ENCODE results near the gene DAPP1.

Gene DAPP1

DNA sequence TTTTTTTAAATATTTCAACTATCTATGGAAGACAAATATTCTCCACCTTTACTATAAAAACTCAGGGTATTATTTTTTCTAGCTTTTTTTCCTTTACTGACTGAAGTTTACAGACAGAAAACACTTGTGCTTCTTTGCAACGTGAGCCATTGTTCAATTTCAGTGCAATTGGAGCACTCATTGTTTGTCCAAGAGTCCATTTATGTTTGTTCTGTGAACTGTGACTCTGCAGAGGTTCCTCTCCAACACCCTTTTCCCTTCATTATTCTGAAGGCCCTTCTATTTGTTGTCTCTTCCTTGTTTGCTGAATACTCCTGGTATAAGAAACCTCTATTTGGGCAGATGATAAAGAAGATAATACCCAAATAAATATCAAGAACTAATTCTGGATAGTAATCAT lies 37.4 kb downstream of the DAPP1 start:
- DNase-seq (ENCODE audit: low read depth in 2 of 2) = no peak

DNA sequence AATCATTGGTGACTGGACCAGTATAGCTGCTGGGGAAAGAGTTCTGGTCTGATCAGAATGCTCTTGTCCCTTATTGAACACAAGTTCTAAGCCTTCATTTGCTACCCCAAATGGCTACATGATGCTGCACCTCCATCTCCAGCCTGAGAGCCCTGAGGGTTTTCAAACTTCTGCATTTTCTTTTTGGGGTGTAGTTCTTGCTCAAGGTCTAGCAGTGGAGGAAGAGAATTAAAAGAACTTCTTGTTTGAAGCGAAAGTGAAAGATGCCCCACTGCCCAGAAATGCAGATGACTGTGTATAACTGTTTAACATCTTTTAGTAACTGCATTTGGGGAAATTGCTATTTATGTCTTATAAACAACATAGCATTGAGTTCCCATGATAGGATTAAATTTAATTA lies 39.1 kb downstream of the DAPP1 start:
- no peak for DNase-seq (ENCODE audit: low read depth in 2 of 2)

DNA sequence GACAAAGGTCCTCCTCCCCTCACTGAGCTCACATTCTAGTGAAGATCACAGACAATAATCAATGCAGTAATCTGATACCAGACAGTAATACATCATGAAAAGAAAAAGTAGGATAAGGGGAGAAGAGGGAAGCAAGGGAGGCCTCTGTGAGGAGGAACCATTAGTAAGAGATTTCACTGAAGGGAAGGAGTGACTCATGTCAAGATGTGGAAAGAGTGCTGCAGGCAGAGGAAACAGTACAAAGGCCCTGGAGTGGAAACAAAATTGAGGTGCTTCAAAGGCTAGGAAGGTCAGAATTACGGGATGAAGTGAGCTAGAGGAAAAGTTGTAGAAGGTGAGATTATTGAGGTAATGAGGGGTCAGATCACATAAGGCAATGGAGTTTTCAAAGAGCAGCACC lies 39.5 kb downstream of the DAPP1 start:
- DNase-seq (ENCODE audit: low read depth in 2 of 2) = no peak

DNA sequence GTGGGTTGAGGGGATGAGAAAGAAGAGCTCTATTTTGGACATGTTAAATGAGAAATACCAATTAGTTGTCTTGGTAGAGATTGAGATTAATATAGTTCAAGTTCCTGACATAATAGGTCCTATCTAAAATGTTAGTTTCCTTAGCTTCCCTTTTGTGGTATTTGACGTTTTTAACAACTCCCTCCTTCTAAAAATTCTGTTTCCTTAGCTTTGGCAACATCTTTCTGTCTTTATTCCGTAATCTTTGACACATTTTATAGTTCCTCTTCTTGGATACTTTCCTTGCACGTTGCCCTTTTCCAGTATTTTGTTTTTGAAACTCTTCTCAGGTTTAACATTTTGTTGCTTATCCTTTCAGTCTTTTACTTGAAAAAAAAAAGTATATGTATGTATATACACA lies 40.7 kb downstream of the DAPP1 start:
- no peak for DNase-seq (ENCODE audit: low read depth in 2 of 2)

DNA sequence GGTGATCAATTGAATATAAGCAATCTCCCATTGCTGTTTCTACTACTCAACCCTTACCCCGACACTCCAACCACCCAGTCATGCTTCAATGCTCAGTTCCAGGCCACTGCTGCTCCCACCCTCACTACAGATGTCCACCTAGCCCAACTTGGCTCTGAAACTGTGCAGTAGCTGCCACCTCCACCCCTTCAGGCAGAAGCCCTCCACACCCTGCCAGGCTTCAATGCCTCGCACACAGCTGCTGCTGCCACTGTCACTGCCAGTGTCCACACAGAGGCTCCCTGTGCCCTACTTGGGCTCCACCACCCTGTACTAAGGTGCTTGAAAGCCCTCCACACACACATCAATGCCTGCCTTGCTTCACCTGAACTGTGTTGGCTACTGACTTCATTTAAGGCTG lies 43.0 kb downstream of the DAPP1 start:
- no peak for DNase-seq (ENCODE audit: low read depth in 2 of 2)

DNA sequence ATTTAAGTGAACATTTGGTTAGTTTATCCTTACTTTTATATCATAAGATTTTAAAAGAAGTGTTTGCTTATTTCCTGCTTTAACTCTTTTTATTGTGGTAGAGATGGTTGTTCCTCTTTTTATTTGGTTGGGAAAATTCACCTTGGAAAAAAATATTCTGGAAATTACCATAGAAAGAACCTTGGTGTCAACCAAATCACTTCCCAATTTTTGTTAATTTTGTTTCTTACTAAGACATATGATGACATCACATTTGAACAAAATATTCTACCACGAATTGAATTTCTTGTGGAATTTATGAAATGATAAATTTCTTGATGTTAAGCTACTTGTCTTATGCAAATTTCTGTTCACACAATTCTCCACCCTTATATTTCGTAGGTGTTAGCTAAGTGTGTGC lies 43.9 kb downstream of the DAPP1 start:
- no peak for DNase-seq (ENCODE audit: low read depth in 2 of 2)

DNA sequence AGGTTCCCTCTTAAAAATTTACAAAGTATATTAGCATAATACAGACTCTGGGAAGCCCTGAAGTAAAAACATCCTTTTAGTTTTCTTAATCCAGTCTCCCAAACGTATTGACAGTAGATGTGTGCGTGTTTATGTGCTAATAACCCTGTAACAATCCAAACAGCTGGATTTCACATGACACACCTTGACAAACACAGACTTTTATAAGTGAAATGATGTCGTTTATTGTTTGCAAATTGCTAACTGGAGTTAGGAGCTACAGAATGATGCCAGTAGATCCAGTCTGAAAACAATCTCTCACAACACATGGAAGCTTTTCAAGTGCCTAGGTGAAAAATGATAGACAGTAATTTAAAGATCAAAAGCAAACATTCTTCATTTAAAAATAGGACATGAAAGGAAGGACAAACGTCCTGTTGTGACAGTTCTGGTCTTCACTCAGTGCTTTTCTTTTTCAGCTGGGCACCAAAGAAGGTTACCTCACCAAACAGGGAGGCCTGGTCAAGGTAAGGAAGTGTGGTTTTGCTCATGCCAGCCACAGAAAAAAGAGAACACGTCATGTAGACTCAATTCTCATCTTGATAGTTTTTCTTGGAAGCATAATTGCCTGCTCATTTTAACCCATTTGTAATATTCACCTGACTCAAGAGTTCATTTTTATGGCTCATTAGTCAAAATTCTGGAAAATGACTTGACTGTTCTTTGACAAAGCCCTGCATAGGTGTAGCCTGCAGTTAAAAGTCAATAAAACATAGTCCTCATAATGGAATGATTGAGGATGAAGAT lies 44.7 kb downstream of the DAPP1 start:
- DNase-seq (ENCODE audit: low read depth in 2 of 2) = no peak

DNA sequence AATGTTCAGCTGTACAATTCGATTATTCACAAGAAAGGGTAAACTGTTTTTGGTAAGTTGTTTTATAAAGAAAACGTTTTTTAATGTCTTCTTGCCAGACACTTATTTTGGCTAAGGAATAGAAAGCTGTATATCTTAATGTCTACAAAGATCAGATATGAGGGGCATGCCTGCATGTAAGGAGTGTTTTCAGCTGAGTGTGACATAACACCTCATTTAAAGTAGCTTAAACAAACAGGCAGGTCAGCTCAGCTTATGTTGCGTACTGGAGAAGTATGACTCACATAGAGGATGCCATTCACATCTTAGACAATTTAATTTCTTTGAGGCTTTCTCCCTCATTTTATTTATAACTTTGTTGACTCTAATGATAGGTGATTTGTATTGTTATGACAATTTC lies 47.2 kb downstream of the DAPP1 start:
- DNase-seq (ENCODE audit: low read depth in 2 of 2) = no peak

DNA sequence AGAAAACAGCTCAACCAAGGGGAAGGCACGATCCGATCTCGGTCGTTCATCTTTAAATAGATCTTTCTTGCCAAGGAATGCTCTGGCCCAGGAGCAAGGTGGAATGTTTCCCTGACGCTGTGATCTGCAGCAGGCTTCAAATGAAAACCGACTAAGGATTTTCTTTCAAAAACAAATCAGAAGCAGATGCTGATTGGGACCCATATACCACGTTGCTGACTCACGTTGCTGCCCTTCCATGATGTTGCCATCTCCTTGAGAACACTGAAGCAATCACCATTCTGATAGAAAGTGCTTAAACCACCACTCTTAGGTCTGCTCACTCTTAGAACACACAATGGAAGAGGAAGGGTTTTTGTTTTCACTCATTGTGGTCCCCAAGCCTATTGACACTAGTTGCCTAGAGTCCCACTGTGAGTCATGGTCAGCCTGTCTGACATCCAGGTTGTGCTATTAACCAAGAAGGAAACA lies 51.5 kb downstream of the DAPP1 start:
- DNase-seq (ENCODE audit: low read depth in 2 of 2) = no peak

DNA sequence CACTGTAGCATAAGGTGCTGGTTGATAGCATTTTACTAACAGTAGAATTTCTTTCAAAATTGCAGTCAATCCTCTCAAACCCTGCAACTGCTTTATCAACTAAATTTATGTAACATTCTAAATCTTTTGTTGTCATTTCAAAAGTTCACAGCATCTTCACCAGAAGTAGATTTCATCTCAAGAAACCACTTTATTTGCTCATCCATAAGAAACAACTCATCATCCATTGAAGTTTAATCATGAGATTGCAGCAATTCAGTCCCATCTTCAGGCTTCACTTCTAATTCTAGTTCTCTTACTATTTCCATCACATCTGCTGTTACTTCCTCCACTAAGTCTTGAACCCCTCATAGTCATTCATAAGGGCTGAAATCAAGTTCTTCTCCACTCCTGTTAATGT lies 55.9 kb downstream of the DAPP1 start:
- DNase-seq (ENCODE audit: low read depth in 2 of 2) = no peak

DNA sequence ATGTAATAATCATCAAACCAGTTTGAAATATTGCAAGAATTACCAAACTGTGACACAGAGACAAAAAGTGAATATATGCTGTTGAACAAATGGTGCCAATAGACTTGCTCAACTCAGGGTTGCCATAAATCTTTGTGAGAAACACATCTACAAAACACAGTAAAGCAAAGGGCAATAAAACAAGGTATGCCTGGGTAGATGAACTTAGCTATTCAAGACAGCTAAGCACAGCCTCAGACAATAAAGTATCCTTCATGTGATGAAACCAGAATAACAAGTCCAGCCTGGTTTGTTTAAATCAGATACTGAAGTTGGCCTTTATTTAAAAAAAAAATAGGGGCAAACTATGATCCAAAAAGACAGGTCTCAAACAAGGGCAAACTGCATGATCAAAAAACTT lies 58.4 kb downstream of the DAPP1 start:
- no peak for DNase-seq (ENCODE audit: low read depth in 2 of 2)

DNA sequence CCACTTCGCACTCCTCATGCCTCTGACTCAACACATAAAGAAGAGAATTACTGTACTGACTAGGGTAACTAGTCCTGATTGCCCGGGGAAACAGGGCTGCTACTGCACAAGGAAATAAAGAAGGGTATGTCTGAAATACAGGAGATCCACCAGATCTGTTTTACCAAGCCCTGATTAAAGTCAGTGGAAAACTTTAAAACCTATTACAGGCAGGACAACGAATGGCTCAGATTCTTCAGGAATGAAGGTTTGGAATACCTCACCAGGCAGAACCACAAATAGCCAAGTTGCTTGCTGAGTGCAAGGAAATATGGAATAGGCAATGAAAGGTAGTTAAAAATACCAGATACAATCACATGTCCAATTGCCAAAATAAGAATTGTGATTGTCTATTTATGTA lies 60.3 kb downstream of the DAPP1 start:
- DNase-seq (ENCODE audit: low read depth in 2 of 2) = no peak

DNA sequence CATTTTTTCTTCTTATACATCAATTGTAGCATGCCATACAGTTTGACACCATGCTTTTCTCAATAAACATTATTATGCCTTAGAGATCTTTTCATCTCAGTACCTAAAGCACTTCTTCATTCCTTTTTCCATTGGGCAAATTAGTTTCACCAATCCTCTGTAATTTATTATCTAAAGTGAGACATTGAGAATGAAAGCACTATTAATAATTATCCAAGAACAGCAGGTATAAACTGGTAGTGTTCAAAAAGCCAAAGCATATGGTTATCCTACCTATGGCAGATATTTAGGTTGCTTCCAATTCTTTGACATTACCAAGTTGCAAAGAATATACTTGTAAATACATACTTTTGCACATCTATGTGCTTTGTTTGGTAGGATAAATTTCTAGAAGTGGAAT lies 62.0 kb downstream of the DAPP1 start:
- no peak for DNase-seq (ENCODE audit: low read depth in 2 of 2)

DNA sequence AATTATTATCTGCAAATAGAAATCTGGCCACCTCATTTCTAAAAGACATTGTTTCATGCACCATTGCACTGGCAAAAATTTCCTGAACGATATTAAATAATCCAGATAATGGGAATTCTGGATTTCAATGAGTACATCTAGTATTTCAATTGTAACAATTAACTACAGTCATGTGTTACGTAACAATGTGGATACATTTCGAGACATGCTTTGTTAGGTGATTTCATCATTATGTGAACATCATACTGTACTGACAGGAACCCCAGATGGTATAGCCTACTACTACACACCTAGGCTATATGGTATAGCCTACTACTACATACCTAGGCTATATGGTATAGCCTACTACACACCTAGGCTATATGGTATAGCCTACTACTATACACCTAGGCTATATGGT lies 62.8 kb downstream of the DAPP1 start:
- no peak for DNase-seq (ENCODE audit: low read depth in 2 of 2)

DNA sequence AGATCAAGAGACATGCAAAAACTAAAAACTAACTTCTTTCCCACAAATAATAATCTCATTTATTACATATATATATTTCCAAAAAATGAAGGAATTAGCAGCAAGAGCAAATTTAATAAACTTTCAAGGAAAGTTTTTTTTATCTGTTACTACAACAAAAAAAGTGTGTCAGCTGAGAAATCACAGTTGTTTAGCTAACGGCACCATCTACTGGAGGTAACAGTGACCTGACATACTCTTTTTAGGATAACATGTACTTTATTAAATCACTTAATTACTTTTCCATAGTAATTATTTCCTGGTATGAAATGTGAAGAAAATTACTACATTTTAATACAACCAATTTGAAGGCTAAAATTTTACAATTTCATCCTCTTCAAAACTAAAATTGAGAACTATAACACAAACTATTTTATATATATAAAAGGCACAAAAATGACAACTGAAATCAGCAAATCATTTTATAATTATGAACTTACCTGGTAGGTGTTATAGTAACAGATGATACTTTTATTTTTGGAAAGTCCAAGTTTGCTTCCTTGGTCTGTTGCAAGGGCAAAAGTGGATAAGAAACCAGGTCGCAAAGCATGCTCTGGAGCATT lies 68.5 kb downstream of the DAPP1 start:
- no peak for DNase-seq (ENCODE audit: low read depth in 2 of 2)

DNA sequence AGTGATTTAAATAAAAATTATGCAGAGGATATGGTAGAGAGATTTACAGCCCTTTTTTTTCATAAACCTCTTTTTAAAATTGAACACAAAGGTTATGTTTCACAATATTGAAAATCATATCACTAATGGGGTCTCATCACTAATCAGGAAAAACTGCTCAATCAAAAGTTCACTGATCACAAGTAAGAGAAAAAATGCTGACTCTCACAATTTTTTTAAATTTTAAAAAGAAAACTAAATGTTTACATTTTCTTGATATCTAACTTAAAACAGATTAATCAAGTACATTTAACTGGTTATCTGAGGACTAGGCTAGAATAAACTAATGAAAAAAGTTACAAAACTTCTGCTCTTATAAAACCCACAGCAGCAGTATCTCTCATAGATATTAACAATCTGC lies 69.1 kb downstream of the DAPP1 start:
- DNase-seq (ENCODE audit: low read depth in 2 of 2) = no peak

DNA sequence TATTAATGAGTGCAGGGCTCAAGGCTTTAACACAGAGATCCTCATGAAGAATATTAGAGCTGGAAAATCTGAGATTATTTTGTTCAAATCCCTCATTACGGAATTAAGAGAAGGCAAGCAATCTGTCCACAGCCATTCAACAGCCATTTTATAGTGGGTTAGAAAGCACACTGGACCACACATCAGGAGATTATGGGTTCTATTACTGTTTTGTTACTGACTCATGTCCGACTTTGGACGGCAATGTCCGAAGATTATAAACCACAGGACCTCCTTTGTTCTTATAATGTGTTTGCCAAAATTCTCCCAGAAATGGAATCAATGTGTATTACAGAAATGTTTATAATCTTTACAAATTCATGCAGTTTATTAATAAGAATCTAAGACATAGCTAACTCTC lies 69.5 kb downstream of the DAPP1 start:
- DNase-seq (ENCODE audit: low read depth in 2 of 2) = no peak

DNA sequence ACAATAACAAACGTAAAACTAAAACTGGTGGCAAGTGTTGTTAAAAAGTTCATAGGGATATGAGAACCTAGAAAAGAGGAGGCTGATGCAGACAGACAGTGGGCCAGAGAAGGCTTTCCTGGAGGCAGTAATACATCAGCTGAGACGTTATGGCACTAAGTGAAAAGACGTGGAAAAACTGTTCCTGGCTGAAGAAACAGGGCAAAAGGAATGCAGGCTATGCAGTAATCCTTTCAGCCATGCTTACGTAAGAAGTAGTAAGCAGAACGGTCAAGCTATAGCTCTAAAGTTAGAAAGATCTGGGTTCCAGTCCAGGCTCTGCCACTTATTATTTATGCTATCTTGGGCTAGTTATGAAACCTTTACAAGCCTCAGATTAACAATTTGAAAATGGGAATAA lies 71.2 kb downstream of the DAPP1 start:
- no peak for DNase-seq (ENCODE audit: low read depth in 2 of 2)

DNA sequence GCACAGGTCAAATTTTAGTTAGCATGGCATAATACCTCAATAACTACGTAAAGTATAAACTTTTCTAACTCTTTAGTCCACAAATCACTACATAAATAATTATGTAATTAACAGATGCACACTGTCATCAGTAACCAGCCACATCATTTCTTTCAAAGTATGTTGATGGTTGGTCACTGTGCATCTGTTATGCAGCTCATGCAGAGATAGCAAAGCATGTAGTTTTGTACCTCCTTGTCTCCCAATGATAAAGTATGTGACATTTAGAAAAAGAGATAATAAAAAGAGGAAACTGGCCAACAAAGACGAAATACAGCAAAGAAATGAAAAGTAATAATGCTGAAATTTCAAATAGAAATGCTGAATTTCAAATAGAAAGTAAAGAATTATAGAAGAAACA lies 74.7 kb downstream of the DAPP1 start:
- no peak for DNase-seq (ENCODE audit: low read depth in 2 of 2)

DNA sequence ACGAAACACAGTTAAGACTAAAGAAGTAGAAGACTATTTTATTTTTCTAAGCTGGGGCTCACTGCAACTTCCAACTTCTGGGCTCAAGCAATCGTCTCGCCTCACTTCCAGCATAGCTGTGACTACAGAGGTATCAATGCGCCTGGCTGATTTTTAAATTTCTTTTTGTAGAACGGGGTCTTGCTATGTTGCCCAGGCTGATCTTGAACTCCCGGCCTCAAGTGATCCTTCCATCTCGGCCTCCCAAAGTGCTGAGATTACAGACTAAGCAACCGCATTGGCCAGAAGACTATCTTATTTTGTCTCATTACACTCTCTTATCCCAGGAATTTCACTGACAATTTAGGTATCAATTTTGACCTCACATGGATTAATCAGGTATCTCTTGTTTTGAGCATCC lies 76.4 kb downstream of the DAPP1 start:
- no peak for DNase-seq (ENCODE audit: low read depth in 2 of 2)

DNA sequence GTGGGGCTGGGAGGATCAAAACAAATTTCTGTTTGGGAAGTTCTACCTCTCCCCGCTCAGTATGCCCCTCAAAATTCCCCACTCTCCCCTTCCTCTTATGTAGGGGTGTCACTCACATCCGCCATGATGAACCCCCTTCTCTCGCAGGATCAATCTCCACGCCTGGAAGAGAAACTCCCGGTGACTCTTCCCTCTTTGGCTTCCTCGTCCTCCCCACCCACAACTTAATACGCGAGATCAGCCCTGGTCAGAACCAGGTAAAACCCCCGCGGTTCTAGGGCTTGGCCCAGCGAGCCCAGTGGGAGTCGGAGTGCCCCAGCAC lies 77.2 kb downstream of the DAPP1 start:
- DNase-seq (ENCODE audit: low read depth in 2 of 2) = no peak

DNA sequence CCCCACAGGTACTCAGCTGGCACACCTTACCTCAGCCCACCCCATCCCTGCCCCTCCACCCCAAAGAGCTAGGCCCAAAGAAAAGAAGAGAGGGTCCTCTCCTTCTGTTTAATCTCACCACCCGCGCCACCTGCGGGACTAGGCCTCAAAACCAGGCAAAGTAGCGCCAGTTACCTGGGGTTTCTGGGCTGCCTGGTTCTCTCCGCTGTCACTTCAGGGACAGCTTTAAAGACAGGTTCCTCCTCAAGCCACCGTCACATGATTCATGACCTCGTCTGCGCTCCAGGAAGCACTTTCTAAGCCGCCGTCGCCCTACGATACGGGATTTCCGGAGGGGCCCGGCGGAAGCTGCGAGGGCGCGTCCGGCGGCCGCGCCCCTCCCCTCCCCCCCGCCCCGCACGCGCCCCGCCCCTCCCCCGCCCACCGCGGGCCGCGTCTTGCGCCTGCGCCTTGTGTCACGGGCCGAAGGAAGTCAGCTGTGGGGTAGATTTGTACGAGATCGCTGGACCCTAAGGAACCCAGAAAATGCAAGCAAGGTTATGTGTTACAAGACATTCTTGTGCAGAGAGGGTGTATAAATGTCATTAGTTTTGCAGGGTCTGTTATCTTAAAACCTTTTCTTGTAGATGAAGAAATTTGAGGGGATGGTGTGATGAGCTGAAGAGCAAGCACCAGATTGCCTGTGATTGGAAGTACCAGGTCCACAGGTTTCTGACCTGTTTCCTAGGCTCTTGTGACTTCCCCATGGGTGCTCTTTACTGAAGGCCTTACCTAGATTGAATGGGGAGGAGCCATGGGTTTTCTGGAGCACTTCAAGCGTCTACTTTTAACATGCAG lies 77.8 kb downstream of the DAPP1 start, which contains the start of gene LAMTOR3:
TSS of gene LAMTOR3 (minus strand) at position 267 of the 837 bp plus-strand sequence. CDS start 464 bp downstream, outside the sequence.
- peak; percentile 79 to 80 for DNase-seq (ENCODE audit: low read depth in 2 of 2)

DNA sequence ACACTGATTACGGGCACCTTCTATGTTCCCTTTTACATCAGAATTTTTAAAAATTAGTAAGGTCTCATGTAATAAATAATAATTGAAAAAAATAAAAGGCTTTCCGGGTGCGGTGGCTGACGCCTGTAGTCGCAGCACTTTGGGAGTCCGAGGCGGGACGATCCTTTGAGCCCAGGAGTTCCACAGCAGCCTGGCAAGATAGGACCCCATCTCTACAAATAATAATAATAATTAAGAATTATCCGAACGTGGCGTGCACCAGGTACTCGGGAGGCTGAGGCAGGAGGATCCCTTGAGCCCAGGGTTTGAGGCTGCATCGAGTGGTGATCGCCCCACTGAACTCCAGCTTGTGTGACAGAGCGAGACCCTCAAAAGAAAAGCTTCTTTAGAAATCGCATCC lies 78.4 kb downstream of the DAPP1 start:
- DNase-seq (ENCODE audit: low read depth in 2 of 2) = no peak
